ENCODE results near the gene ZMYND8.

The ZMYND8 gene

GRCh38 chr20:47359530-47360296, 3.2 kb upstream of the ZMYND8 start:
- H3K4me3 ChIP-seq (ENCODE audit: low read length) = no peak overlapping the region
- no peak for TF ChIP-seq CTCF (IDR thresholded peaks at IDR 0.05; ENCODE audit: insufficient read depth, low read depth, low read length, missing control alignments)
- no peak for DNase-seq (ENCODE audit: low read depth)

GRCh38 chr20:47358672-47359529, 2.4 kb upstream of the ZMYND8 start:
- peak; percentile 91 for DNase-seq (ENCODE audit: low read depth)
- TF ChIP-seq CTCF (IDR thresholded peaks at IDR 0.05; ENCODE audit: insufficient read depth, low read depth, low read length, missing control alignments) = no peak

GRCh38 chr20:47358039-47358671, 1.7 kb upstream of the ZMYND8 start:
- DNase-seq (ENCODE audit: low read depth) = no peak
- peak overlapping the region; percentile 18 for H3K4me3 ChIP-seq (ENCODE audit: low read length)

More at GRCh38 chr20:47358672-47359529, 2.4 kb upstream of the ZMYND8 start:
- H3K4me3 ChIP-seq (ENCODE audit: low read length) = peak overlapping the region; percentile 18

GRCh38 chr20:47357296-47358038, 968 bp upstream of the ZMYND8 start:
- H3K4me3 ChIP-seq (ENCODE audit: low read length) = no peak overlapping the region
- TF ChIP-seq CTCF (IDR thresholded peaks at IDR 0.05; ENCODE audit: insufficient read depth, low read depth, low read length, missing control alignments) = no peak
- DNase-seq (ENCODE audit: low read depth) = peak; percentile 87

More at GRCh38 chr20:47358039-47358671, 1.7 kb upstream of the ZMYND8 start:
- no peak for TF ChIP-seq CTCF (IDR thresholded peaks at IDR 0.05; ENCODE audit: insufficient read depth, low read depth, low read length, missing control alignments)

GRCh38 chr20:47356220-47356525, 326 bp downstream of the ZMYND8 start:
- no peak for DNase-seq (ENCODE audit: low read depth)
- peak overlapping the region; percentile 47 for H3K4me3 ChIP-seq (ENCODE audit: low read length)
- TF ChIP-seq CTCF (IDR thresholded peaks at IDR 0.05; ENCODE audit: insufficient read depth, low read depth, low read length, missing control alignments) = no peak

GRCh38 chr20:47355489-47356219, 845 bp downstream of the ZMYND8 start:
- no peak for TF ChIP-seq CTCF (IDR thresholded peaks at IDR 0.05; ENCODE audit: insufficient read depth, low read depth, low read length, missing control alignments)
- no peak for DNase-seq (ENCODE audit: low read depth)
- peak overlapping the region; percentile 47 for H3K4me3 ChIP-seq (ENCODE audit: low read length)

All from epithelial cell of esophagus (primary cell).